Tibial artery (tissue), 4 donors: Measurements from ENCODE around the gene MEF2D.

Source experiments
- DNase-seq, 2 donors: peaks; one replicate each; pipeline ENCODE4 v3.0.0-alpha.2; 2019
- H3K27ac ChIP-seq, 2 donors: fragments of 200-600 bp; sonication (generic) in 1 of 2; 1 replicate in 1 of 2; 2 replicates in 1 of 2; pipeline ENCODE4 v1.5.1; 2018 to 2019; ENCODE audit warnings: mild to moderate bottlenecking in 1 of 2
- H3K27me3 ChIP-seq, 2 donors: fragments of 200-600 bp; sonication (generic) in 1 of 2; one replicate each; pipeline versions ENCODE4 v1.5.1 to v1.6.0; 2016 to 2019
- H3K36me3 ChIP-seq, 3 donors: fragments of 200-600 bp; sonication (generic) in 2 of 3; one replicate each; pipeline ENCODE4 v1.5.1; 2016 to 2019; ENCODE audit warnings: mild to moderate bottlenecking in 2 of 3
- H3K4me1 ChIP-seq, 4 donors: fragments of 200-600 bp; sonication (generic) in 2 of 4; 1 replicate in 3 of 4; 2 replicates in 1 of 4; pipeline ENCODE4 v1.5.1; 2016 to 2019
- H3K4me3 ChIP-seq, 2 donors: fragments of 200-600 bp; sonication (generic) in 1 of 2; 1 replicate in 1 of 2; 2 replicates in 1 of 2; pipeline ENCODE4 v1.5.1; 2018 to 2019; ENCODE audit warnings: mild to moderate bottlenecking in 2 of 2
- H3K9me3 ChIP-seq, 3 donors: fragments of 200-600 bp; sonication (generic) in 1 of 3; one replicate each; pipeline ENCODE4 v1.5.1; 2016 to 2019
- intact Hi-C: fragments of 100-400 bp; cut with DNase I; formaldehyde crosslinking; loops from one replicate; pipeline ENCODE4 v1.15.0; 2023; ENCODE audit warnings: low total_unique reads
- TF ChIP-seq, protein P1 (sequence below), 2 experiments: fragments of 200-600 bp in 1 of 2; fragments of 450-650 bp in 1 of 2; IDR thresholded peaks; one replicate each; pipeline ENCODE4 v1.5.1; 2017 to 2019; ENCODE audit warnings: antibody characterized with exemption in 2 of 2, mild to moderate bottlenecking in 1 of 2, moderate library complexity in 1 of 2

MEF2D gene

DNA sequence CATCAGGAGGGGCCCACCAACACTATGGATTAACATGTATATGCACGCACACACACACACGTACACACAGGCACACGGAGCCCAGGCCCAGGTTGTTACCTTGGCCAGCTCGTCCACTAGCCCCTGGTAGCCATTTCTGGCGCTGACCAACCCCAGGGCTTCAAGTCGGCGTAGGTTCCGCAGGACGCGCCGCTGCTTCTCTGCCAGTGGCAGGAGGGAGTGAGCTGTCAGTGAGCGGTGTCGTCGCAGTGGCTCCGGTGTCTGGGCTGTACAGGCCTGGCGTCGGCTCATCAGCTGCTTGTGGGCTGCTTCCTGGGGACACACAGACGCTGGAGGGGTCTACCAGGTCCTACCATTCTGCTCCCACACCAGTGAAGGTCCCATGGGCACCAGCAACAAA lies 29.4 kb upstream of the MEF2D start:
- Histone ChIP-seq H3K4me3 (no peak overlapping the region), H3K4me1 (no peaks in the 10 kb centered on the region), H3K27ac (no peak overlapping the region), H3K9me3 (no peaks in the 10 kb centered on the region), H3K27me3 (no peaks in the 10 kb centered on the region), H3K36me3 (no peaks in the 10 kb centered on the region)
- TF ChIP-seq, protein P1, sequence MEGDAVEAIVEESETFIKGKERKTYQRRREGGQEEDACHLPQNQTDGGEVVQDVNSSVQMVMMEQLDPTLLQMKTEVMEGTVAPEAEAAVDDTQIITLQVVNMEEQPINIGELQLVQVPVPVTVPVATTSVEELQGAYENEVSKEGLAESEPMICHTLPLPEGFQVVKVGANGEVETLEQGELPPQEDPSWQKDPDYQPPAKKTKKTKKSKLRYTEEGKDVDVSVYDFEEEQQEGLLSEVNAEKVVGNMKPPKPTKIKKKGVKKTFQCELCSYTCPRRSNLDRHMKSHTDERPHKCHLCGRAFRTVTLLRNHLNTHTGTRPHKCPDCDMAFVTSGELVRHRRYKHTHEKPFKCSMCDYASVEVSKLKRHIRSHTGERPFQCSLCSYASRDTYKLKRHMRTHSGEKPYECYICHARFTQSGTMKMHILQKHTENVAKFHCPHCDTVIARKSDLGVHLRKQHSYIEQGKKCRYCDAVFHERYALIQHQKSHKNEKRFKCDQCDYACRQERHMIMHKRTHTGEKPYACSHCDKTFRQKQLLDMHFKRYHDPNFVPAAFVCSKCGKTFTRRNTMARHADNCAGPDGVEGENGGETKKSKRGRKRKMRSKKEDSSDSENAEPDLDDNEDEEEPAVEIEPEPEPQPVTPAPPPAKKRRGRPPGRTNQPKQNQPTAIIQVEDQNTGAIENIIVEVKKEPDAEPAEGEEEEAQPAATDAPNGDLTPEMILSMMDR (IDR thresholded peaks at IDR 0.05) = no peak
- intact Hi-C loops = no loop called here
- no peak for DNase-seq

DNA sequence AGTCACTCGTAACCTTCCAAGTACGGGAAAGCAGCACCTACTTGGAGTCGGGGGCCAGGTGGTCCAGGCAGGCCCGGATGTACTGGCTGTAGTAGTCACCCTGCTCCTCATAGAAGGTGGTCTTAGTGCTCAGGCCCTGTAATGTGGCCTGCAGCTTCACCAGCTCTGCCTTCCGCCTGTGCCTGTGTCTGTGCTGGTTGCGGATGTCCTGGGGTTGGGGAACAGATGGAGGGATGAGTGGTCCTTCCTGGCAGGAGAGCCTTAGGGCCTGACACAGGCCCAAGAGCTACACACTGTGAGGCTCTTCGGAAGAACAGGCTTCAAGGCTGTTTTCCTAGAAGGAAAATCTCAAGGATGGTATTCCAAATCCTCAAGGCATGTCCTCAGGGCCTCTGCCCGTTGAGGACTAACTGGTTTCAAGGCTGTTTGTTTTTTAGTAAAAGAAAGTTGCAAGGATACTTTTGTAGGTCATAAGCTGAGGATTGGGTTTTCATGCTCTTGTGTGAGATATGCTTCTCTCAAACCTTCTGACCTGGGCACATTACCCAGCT lies 28.4 kb upstream of the MEF2D start:
- DNase-seq = no peak
- TF ChIP-seq, protein P1 (IDR thresholded peaks at IDR 0.05) = no peak
- Histone ChIP-seq H3K9me3 (no peaks in the 10 kb centered on the region), H3K27ac (no peak overlapping the region), H3K4me3 (no peak overlapping the region), H3K36me3 (no peaks in the 10 kb centered on the region), H3K4me1 (no peaks in the 10 kb centered on the region), H3K27me3 (no peaks in the 10 kb centered on the region)
- intact Hi-C loops = no loop called here

DNA sequence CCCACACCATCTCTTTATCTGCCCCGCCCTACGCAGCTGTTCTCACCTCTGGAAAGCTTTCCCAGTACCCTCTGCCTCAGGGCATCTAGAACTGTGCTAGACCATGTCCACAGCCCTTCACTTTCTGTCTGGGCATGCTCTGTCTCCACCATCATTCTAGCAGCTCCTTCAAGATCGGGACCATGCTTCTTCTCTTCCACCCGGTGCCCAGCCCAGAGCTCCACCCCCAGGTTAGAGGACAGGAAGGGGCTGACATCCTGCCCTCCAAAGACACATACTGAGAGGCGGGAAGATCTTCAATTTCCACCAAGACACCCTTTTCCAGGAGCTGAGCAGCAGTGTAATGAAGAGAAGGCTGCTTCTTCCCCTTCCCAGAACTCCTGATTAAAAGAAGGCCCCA lies 27.7 kb upstream of the MEF2D start:
- TF ChIP-seq, protein P1 (IDR thresholded peaks at IDR 0.05) = no peak
- no peaks in the 10 kb centered on the region for H3K27me3 ChIP-seq
- no peak overlapping the region for H3K4me3 ChIP-seq
- H3K27ac ChIP-seq = no peak overlapping the region
- intact Hi-C loops = no loop called here
- H3K4me1 ChIP-seq = no peaks in the 10 kb centered on the region
- H3K9me3 ChIP-seq = no peaks in the 10 kb centered on the region
- no peak for DNase-seq
- no peaks in the 10 kb centered on the region for H3K36me3 ChIP-seq

DNA sequence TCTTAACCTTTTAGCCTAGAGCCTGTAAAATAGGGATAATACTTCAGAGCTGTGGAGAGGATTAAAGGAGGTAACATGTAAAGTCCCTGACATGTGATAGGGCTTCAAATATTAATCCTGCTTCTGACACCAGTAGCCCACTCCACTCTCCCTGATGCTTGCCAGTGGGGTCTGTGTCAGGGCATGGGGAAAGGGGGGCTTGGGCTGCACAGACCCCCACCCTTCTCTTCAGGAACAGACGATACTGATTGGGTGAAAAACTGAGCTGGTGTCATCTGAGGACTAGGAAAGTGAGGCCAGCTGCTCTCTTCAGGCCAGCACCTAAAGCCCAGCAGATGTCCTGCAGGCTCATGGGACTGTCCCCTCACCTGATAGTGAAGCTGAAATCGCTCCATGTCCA lies 27.0 kb upstream of the MEF2D start:
- no peak overlapping the region for H3K27ac ChIP-seq
- H3K36me3 ChIP-seq = no peaks in the 10 kb centered on the region
- no peaks in the 10 kb centered on the region for H3K4me1 ChIP-seq
- DNase-seq = no peak
- TF ChIP-seq, protein P1 (IDR thresholded peaks at IDR 0.05) = no peak
- H3K4me3 ChIP-seq = no peak overlapping the region
- intact Hi-C loops = no loop called here
- H3K27me3 ChIP-seq = no peaks in the 10 kb centered on the region
- H3K9me3 ChIP-seq = no peaks in the 10 kb centered on the region

DNA sequence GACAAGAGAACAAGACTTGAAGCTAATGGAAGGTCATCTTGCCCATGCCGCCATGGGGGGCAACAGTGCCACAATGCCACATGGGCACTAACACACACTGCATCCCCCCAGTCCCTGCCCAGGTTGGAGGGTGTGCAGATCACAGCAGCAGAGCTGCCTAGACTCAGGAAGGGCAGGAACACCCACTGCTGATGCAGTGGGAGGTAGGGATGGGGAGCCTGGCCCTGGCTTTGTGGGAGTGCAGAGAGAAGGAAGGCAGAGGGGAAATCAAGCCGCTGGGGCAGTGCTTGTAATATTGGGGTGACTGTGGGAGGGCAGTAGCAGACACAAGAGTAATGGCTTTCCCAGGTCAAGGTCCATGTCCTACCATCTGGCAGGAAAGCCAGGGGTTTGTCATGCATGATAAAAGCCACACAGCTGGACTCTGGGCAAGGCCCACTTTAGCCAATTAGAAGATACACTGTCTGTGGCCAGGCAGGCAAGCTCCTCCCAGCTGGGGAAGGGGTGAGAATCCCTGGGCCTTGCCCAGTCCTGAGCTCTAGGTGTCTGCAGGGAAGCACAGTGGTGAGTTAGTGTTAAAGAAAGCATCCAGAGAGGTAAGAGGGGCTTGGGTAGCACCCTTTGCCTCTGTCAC lies 25.4 kb upstream of the MEF2D start:
- TF ChIP-seq, protein P1 (IDR thresholded peaks at IDR 0.05) = no peak
- Histone ChIP-seq H3K36me3 (no peaks in the 10 kb centered on the region), H3K27ac (no peak overlapping the region), H3K4me1 (no peaks in the 10 kb centered on the region), H3K9me3 (no peaks in the 10 kb centered on the region), H3K27me3 (no peaks in the 10 kb centered on the region), H3K4me3 (no peak overlapping the region)
- intact Hi-C loops = no loop called here
- no peak for DNase-seq
